Glutamatergic neuron (in vitro differentiated cells): ENCODE measurements around the gene SULT1E1. TPM values are rescaled to one million over a fixed set of nuclear protein-coding genes. Genes with fewer than 3 reads are reported as not detected.

Source experiments
- DNase-seq: peaks from one replicate; pipeline ENCODE4 v3.0.0; 2022
- H3K27ac Mint-ChIP-seq: one replicate; pipeline ENCODE4 v1.8.0; 2020; ENCODE audit warnings: mild to moderate bottlenecking, mixed read lengths, inconsistent platforms; ENCODE audit not compliant: unreplicated experiment
- H3K27me3 Mint-ChIP-seq: one replicate; pipeline ENCODE4 v1.8.0; 2020; ENCODE audit warnings: mild to moderate bottlenecking, moderate library complexity, mixed read lengths, inconsistent platforms; ENCODE audit not compliant: unreplicated experiment
- H3K36me3 Mint-ChIP-seq: one replicate; pipeline ENCODE4 v1.8.0; 2020; ENCODE audit warnings: mild to moderate bottlenecking, mixed read lengths, inconsistent platforms; ENCODE audit not compliant: unreplicated experiment
- H3K4me1 Mint-ChIP-seq: one replicate; pipeline ENCODE4 v1.8.0; 2020; ENCODE audit warnings: mild to moderate bottlenecking, low read depth, mixed read lengths, inconsistent platforms; ENCODE audit not compliant: unreplicated experiment
- H3K4me3 Mint-ChIP-seq: one replicate; pipeline ENCODE4 v1.8.0; 2020; ENCODE audit warnings: mild to moderate bottlenecking, mixed read lengths, inconsistent platforms; ENCODE audit not compliant: unreplicated experiment
- H3K9me3 Mint-ChIP-seq: one replicate; pipeline ENCODE4 v1.8.0; 2020; ENCODE audit warnings: mild to moderate bottlenecking, moderate library complexity, mixed read lengths, inconsistent platforms; ENCODE audit not compliant: unreplicated experiment
- total RNA-seq: library from RNA; stranded (reverse); fragmentation: NEBNext Ultra II Directional; extraction: Animal tissue kit (Norgen Biotek cat#: 25700); gene quantifications from one replicate; pipeline ENCODE4 v1.2.1, GENCODE V29; 2021; ENCODE audit not compliant: unreplicated experiment
- TF ChIP-seq, protein P1 (sequence below): fragments of 200-600 bp; sonication (generic); IDR thresholded peaks from one replicate; pipeline ENCODE4 v1.5.0; 2021; ENCODE audit not compliant: partially characterized antibody, unreplicated experiment

Gene SULT1E1
- total RNA-seq, 1 donor from 2014 or later: not detected

DNA sequence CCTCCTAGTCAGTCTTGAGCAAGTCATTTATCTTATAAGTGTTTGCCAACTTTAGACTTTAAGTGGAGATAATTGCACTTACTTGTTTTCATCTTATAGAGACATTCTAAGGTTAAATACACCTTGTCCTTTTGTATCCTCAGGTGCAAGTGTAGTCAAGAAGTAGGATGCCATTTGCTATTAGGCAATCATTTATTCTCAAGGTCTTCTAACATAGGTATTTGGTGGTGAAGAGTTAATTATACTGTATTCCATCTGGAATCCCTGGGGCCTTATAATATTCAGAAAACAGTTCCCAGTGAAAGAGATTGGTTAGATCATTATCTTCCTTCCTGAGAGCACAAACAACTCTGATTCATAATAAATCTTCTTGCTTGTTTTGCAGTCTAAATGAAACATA, 23.7 kb downstream of the SULT1E1 start:
- no peak for DNase-seq
- Mint-ChIP-seq H3K27ac (no peak overlapping the region), H3K27me3 (no peaks in the 10 kb centered on the region), H3K36me3 (no peaks in the 10 kb centered on the region), H3K4me3 (no peak overlapping the region), H3K4me1 (no peaks in the 10 kb centered on the region), H3K9me3 (no peaks in the 10 kb centered on the region)
- TF ChIP-seq, protein P1, sequence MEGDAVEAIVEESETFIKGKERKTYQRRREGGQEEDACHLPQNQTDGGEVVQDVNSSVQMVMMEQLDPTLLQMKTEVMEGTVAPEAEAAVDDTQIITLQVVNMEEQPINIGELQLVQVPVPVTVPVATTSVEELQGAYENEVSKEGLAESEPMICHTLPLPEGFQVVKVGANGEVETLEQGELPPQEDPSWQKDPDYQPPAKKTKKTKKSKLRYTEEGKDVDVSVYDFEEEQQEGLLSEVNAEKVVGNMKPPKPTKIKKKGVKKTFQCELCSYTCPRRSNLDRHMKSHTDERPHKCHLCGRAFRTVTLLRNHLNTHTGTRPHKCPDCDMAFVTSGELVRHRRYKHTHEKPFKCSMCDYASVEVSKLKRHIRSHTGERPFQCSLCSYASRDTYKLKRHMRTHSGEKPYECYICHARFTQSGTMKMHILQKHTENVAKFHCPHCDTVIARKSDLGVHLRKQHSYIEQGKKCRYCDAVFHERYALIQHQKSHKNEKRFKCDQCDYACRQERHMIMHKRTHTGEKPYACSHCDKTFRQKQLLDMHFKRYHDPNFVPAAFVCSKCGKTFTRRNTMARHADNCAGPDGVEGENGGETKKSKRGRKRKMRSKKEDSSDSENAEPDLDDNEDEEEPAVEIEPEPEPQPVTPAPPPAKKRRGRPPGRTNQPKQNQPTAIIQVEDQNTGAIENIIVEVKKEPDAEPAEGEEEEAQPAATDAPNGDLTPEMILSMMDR: no peak

DNA sequence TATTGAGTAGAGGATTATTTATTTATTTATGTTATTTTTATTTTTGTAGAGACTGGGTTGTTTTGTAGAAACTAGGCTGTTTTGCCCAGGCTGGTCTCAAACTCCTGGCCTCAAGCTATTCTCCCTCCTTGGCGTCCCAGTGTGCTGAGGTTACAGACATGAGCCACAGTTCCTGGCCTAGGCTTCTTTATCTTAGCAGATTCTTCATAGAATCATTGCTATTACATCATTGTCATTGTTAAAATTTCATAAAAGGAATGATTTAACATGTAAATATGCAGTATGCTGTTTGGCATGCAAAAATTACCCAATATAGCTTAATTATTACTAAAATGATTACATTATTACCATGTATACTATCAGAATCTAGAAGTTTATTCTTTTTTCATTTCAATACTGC, 24.2 kb downstream of the SULT1E1 start:
- no peaks in the 10 kb centered on the region for H3K9me3 Mint-ChIP-seq
- H3K27me3 Mint-ChIP-seq: no peaks in the 10 kb centered on the region
- H3K4me3 Mint-ChIP-seq: no peak overlapping the region
- no peak for DNase-seq
- TF ChIP-seq, protein P1: no peak
- no peaks in the 10 kb centered on the region for H3K36me3 Mint-ChIP-seq
- no peak overlapping the region for H3K27ac Mint-ChIP-seq
- no peaks in the 10 kb centered on the region for H3K4me1 Mint-ChIP-seq

DNA sequence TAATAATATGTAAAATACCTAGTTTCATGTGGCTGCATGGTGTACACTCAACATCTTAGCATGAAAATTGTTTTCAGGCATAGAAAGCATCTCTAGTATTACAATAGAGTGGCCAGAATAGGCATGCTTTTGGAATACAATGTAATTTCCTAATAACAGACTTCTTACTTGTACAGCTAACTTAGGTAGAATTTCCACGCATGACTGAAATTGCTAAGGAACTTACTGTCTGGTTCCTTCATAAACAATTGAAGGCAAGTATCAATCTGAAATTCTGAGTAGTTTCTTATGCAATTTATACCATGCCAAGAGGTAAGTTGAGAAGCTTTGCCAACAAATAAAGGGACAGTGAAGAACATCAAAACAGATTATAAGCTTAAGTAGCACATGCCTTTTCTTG, 26.7 kb downstream of the SULT1E1 start:
- Mint-ChIP-seq H3K4me1 (no peaks in the 10 kb centered on the region), H3K36me3 (no peaks in the 10 kb centered on the region), H3K4me3 (no peak overlapping the region), H3K9me3 (no peaks in the 10 kb centered on the region), H3K27ac (no peak overlapping the region), H3K27me3 (no peaks in the 10 kb centered on the region)
- no peak for DNase-seq
- TF ChIP-seq, protein P1: no peak

DNA sequence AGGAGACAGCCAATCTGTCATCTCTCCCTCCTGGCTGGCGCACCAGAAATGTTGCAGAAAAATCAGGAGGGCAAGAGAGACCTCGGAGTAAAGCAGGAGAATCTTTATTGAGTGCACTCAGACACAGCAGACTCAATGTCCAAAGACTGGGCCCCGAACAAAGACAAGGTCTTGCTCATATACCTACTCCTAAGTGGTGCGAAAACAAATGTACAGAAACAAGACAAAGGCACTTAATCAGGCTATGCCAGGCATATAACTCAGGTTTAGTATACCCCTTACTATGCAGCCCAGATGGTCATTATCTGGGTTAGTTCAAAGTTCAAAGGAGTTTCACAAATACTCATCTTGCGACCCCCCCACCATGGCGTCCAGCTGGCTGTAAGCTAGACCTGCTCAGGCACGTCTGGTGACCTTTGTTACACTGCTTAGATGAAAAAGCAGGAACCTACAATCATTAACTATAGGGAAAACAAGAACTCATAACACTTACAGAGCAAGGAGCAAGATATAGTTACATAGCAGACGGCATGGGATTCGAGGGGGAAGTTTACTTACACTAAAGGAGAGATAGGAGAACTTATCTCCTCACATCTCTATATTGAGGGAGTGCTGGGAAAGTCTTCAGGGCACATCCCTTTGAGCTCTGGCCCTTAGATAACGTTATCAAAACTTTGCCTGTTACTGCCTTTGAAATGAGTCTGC, 27.5 kb downstream of the SULT1E1 start:
- no peak overlapping the region for H3K4me3 Mint-ChIP-seq
- DNase-seq: no peak
- H3K27ac Mint-ChIP-seq: no peak overlapping the region
- TF ChIP-seq, protein P1: no peak
- no peaks in the 10 kb centered on the region for H3K9me3 Mint-ChIP-seq
- no peaks in the 10 kb centered on the region for H3K27me3 Mint-ChIP-seq
- no peaks in the 10 kb centered on the region for H3K4me1 Mint-ChIP-seq
- H3K36me3 Mint-ChIP-seq: no peaks in the 10 kb centered on the region

DNA sequence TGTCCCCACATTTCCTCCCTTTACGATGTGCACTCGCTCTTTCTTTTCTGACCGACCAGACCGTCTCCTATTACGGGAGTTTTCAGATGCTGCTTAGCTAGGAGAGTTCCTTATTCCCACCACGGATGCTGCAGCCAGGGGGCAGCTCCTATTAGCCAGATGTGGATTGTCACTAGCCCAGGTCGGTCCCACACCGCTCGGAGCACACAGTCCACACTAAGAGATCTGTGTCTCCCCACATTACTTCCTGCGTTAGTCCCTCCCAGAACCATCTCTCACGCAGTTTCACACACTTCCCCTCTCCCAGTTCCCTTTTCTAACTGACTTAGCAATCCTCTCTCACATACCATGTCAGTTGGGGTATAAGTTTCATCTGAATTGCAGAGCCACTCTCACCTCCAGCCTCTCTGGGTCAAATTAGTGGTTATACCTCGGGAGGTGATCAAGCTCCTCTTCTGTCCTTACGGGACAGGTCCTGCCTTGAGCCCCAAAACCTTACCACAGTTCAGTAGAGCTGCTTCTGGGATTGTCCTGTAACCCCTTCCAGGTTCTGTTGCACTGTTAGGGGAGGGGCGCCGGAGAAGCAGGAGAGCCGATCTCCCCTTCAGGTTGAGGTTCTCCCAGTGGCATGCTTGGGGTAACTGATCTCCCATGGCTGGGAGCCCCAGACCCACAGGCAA, 28.2 kb downstream of the SULT1E1 start:
- Mint-ChIP-seq H3K4me3 (no peak overlapping the region), H3K27ac (no peak overlapping the region), H3K36me3 (no peaks in the 10 kb centered on the region), H3K4me1 (no peaks in the 10 kb centered on the region), H3K27me3 (no peaks in the 10 kb centered on the region), H3K9me3 (no peaks in the 10 kb centered on the region)
- TF ChIP-seq, protein P1: no peak
- DNase-seq: no peak
